ENCODE results near the gene FA2H. TPM values are rescaled to one million over a fixed set of nuclear protein-coding genes. Genes with fewer than 3 reads are reported as not detected.

FA2H gene
- total and polyA plus RNA-seq, 2 of the 13 experiments (the other 11 are each of a cell fraction or from before 2014, with no cell fraction given): 0.20 TPM; not detected in 1

- TF ChIP-seq THAP9 (CRISPR knock-in tag; IDR thresholded peaks at IDR 0.05; ENCODE audit: borderline replicate concordance) (peak; percentile 67; the same call in 1 of the 2 replicates), ZNF510 (CRISPR knock-in tag; IDR thresholded peaks at IDR 0.05; ENCODE audit: low read depth) (no peak), SP2 (CRISPR knock-in tag; IDR thresholded peaks at IDR 0.05) (no peak), NR3C1 (CRISPR knock-in tag; IDR thresholded peaks at IDR 0.05) (no peak), ZNF543 (CRISPR knock-in tag; IDR thresholded peaks at IDR 0.05) (peak; percentile 71; the same call in 1 of the 2 replicates), MED1 (CRISPR knock-in tag; IDR thresholded peaks at IDR 0.05) (peak; percentile 61), WIZ (CRISPR knock-in tag; IDR thresholded peaks at IDR 0.05) (no peak), TGIF2 (CRISPR knock-in tag; IDR thresholded peaks at IDR 0.05) (no peak), ATM (IDR thresholded peaks at IDR 0.05; ENCODE audit: borderline replicate concordance) (no peak), ZNF562 (CRISPR knock-in tag; IDR thresholded peaks at IDR 0.05; ENCODE audit: borderline replicate concordance) (no peak), MIER3 (CRISPR knock-in tag; IDR thresholded peaks at IDR 0.05; ENCODE audit: borderline replicate concordance) (peak; percentile 89; the same call in 1 of the 2 replicates), ZBTB1 (CRISPR knock-in tag; IDR thresholded peaks at IDR 0.05; ENCODE audit: borderline replicate concordance) (no peak), RBFOX2 (IDR thresholded peaks at IDR 0.05; ENCODE audit: low read depth, low read length) (no peak), CENPBD1 (CRISPR knock-in tag; IDR thresholded peaks at IDR 0.05; ENCODE audit: borderline replicate concordance, low read depth) (no peak), DMTF1 (CRISPR knock-in tag; IDR thresholded peaks at IDR 0.05) (no peak), TFAP4 (IDR thresholded peaks at IDR 0.05; ENCODE audit: borderline replicate concordance, low read depth) (no peak; the same call in 1 of the 2 replicates), ZBTB2 (CRISPR knock-in tag; IDR thresholded peaks at IDR 0.05; ENCODE audit: low read depth) (no peak), HMG20B (CRISPR knock-in tag; conservative IDR thresholded peaks at IDR 0.05) (no peak)
- TF ChIP-seq, protein P1, sequence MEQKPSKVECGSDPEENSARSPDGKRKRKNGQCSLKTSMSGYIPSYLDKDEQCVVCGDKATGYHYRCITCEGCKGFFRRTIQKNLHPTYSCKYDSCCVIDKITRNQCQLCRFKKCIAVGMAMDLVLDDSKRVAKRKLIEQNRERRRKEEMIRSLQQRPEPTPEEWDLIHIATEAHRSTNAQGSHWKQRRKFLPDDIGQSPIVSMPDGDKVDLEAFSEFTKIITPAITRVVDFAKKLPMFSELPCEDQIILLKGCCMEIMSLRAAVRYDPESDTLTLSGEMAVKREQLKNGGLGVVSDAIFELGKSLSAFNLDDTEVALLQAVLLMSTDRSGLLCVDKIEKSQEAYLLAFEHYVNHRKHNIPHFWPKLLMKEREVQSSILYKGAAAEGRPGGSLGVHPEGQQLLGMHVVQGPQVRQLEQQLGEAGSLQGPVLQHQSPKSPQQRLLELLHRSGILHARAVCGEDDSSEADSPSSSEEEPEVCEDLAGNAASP (CRISPR knock-in tag; IDR thresholded peaks at IDR 0.05; ENCODE audit: borderline replicate concordance): peak; percentile 74
Observed at GRCh38 chr16:74813109-74813641, 38.6 kb upstream of the FA2H start (continued).
